ENCODE data around the gene AQP12B.

The AQP12B gene

DNA sequence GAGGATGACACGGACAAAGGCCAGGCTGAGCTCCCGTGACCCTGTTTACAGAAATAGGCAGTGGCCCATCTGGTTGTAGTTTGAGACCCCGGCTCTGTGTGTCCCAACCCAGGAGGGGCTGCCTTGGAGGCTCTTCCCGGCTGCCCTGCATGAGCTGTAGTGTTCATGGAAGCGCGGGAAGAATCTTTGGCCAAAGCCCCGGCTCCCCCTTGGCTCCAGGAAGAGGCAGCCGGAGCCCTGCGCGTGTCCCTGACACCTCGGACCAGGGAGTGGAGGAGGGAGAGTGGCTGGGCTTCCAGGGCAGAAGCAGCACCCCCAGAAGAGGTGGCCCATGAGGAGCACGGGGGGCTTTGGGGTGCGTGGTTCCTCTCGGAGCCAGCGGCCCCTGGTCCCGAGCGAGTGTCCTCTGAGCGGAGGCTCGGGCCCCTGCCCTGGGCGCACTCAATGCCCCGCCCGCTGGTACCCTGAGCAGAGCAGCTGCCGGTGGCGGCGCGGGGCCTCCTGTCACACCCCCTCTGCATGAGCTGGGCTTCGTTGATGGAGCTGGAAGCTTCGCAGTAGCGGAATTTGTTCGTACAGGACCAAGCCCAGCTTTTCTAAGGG is 35.7 kb downstream of the AQP12B start:
- CTCF ChIA-PET: no interaction called here
- H3K27ac ChIP-seq (ENCODE audit: extremely low read depth, low read depth, low read length): no peak overlapping the region

More for the DNA sequence above, 35.7 kb downstream of the AQP12B start:
- TF ChIP-seq, protein P1, sequence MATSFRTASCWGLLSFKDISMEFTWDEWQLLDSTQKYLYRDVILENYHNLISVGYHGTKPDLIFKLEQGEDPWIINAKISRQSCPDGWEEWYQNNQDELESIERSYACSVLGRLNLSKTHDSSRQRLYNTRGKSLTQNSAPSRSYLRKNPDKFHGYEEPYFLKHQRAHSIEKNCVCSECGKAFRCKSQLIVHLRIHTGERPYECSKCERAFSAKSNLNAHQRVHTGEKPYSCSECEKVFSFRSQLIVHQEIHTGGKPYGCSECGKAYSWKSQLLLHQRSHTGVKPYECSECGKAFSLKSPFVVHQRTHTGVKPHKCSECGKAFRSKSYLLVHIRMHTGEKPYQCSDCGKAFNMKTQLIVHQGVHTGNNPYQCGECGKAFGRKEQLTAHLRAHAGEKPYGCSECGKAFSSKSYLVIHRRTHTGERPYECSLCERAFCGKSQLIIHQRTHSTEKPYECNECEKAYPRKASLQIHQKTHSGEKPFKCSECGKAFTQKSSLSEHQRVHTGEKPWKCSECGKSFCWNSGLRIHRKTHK (tag by site-specific recombination; IDR thresholded peaks at IDR 0.05): no peak
- no peak for TF ChIP-seq ZNF664 (tag by site-specific recombination; IDR thresholded peaks at IDR 0.05)
- TF ChIP-seq ZNF121 (tag by site-specific recombination; IDR thresholded peaks at IDR 0.05): no peak
- TF ChIP-seq, protein P2, sequence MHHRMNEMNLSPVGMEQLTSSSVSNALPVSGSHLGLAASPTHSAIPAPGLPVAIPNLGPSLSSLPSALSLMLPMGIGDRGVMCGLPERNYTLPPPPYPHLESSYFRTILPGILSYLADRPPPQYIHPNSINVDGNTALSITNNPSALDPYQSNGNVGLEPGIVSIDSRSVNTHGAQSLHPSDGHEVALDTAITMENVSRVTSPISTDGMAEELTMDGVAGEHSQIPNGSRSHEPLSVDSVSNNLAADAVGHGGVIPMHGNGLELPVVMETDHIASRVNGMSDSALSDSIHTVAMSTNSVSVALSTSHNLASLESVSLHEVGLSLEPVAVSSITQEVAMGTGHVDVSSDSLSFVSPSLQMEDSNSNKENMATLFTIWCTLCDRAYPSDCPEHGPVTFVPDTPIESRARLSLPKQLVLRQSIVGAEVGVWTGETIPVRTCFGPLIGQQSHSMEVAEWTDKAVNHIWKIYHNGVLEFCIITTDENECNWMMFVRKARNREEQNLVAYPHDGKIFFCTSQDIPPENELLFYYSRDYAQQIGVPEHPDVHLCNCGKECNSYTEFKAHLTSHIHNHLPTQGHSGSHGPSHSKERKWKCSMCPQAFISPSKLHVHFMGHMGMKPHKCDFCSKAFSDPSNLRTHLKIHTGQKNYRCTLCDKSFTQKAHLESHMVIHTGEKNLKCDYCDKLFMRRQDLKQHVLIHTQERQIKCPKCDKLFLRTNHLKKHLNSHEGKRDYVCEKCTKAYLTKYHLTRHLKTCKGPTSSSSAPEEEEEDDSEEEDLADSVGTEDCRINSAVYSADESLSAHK (tag by site-specific recombination; IDR thresholded peaks at IDR 0.05): no peak
- TF ChIP-seq, protein P3, sequence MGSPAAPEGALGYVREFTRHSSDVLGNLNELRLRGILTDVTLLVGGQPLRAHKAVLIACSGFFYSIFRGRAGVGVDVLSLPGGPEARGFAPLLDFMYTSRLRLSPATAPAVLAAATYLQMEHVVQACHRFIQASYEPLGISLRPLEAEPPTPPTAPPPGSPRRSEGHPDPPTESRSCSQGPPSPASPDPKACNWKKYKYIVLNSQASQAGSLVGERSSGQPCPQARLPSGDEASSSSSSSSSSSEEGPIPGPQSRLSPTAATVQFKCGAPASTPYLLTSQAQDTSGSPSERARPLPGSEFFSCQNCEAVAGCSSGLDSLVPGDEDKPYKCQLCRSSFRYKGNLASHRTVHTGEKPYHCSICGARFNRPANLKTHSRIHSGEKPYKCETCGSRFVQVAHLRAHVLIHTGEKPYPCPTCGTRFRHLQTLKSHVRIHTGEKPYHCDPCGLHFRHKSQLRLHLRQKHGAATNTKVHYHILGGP (tag by site-specific recombination; IDR thresholded peaks at IDR 0.05): no peak
- no peak for TF ChIP-seq TCF7L2 (IDR thresholded peaks at IDR 0.05; ENCODE audit: borderline replicate concordance, low read depth, low read length)
- TF ChIP-seq, protein P4, sequence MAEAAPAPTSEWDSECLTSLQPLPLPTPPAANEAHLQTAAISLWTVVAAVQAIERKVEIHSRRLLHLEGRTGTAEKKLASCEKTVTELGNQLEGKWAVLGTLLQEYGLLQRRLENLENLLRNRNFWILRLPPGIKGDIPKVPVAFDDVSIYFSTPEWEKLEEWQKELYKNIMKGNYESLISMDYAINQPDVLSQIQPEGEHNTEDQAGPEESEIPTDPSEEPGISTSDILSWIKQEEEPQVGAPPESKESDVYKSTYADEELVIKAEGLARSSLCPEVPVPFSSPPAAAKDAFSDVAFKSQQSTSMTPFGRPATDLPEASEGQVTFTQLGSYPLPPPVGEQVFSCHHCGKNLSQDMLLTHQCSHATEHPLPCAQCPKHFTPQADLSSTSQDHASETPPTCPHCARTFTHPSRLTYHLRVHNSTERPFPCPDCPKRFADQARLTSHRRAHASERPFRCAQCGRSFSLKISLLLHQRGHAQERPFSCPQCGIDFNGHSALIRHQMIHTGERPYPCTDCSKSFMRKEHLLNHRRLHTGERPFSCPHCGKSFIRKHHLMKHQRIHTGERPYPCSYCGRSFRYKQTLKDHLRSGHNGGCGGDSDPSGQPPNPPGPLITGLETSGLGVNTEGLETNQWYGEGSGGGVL (tag by site-specific recombination; IDR thresholded peaks at IDR 0.05): no peak
- TF ChIP-seq, protein P5, sequence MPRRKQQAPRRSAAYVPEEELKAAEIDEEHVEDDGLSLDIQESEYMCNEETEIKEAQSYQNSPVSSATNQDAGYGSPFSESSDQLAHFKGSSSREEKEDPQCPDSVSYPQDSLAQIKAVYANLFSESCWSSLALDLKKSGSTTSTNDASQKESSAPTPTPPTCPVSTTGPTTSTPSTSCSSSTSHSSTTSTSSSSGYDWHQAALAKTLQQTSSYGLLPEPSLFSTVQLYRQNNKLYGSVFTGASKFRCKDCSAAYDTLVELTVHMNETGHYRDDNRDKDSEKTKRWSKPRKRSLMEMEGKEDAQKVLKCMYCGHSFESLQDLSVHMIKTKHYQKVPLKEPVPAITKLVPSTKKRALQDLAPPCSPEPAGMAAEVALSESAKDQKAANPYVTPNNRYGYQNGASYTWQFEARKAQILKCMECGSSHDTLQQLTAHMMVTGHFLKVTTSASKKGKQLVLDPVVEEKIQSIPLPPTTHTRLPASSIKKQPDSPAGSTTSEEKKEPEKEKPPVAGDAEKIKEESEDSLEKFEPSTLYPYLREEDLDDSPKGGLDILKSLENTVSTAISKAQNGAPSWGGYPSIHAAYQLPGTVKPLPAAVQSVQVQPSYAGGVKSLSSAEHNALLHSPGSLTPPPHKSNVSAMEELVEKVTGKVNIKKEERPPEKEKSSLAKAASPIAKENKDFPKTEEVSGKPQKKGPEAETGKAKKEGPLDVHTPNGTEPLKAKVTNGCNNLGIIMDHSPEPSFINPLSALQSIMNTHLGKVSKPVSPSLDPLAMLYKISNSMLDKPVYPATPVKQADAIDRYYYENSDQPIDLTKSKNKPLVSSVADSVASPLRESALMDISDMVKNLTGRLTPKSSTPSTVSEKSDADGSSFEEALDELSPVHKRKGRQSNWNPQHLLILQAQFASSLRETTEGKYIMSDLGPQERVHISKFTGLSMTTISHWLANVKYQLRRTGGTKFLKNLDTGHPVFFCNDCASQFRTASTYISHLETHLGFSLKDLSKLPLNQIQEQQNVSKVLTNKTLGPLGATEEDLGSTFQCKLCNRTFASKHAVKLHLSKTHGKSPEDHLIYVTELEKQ (tag by site-specific recombination; IDR thresholded peaks at IDR 0.05; ENCODE audit: borderline replicate concordance): no peak
- no peak for TF ChIP-seq ZNF785 (tag by site-specific recombination; IDR thresholded peaks at IDR 0.05)
- TF ChIP-seq ZBTB48 (tag by site-specific recombination; IDR thresholded peaks at IDR 0.05): no peak
- no peak for TF ChIP-seq ZNF2 (tag by site-specific recombination; IDR thresholded peaks at IDR 0.05)
- Histone ChIP-seq H3K4me3 (ENCODE audit: low read depth, low read length) (no peak overlapping the region), H3K4me1 (ENCODE audit: control insufficient read depth, insufficient read depth, low read length) (no peaks in the 10 kb centered on the region), H3K36me3 (ENCODE audit: control insufficient read depth in 2 of 2, insufficient read depth in 1 of 2, low read length in 2 of 2) (no peaks in the 10 kb centered on the region), H3K9me3 (ENCODE audit: control insufficient read depth, insufficient read depth, low read depth, low read length) (no peaks in the 10 kb centered on the region)
- POLR2A ChIA-PET: no interaction called here

Measured in HEK293 (cell line).